ENCODE measurements around the gene IP6K3. TPM values are rescaled to one million over a fixed set of nuclear protein-coding genes. Genes with fewer than 3 reads are reported as not detected.

The IP6K3 gene
- total RNA-seq, 4 donors from 2014 or later = 0.19 to 2.2 (median 0.45) TPM

DNA sequence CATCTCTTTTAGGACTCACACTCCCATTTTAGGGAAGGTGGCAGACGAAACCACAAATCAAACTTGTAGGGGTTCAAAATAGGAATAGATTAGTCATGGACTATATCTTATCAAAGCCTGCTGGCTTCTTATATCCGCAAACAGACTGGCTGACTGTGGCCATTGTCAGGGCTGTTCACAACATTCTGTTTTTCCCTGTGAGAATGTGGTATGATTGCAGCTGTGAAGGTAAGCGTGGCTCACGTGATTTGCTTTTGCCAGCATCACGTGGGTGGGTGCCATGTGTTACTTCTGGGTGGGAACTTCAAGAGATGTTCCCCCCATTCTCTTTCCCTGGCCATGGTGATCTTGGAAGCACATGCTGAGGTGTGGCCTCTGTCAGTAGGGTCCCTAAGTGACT lies 5.9 kb downstream of the IP6K3 start:
- no peak for DNase-seq (ENCODE audit: low spot score)
- ATAC-seq (ENCODE audit: low FRiP score) = no peak
- TF ChIP-seq, protein P1, sequence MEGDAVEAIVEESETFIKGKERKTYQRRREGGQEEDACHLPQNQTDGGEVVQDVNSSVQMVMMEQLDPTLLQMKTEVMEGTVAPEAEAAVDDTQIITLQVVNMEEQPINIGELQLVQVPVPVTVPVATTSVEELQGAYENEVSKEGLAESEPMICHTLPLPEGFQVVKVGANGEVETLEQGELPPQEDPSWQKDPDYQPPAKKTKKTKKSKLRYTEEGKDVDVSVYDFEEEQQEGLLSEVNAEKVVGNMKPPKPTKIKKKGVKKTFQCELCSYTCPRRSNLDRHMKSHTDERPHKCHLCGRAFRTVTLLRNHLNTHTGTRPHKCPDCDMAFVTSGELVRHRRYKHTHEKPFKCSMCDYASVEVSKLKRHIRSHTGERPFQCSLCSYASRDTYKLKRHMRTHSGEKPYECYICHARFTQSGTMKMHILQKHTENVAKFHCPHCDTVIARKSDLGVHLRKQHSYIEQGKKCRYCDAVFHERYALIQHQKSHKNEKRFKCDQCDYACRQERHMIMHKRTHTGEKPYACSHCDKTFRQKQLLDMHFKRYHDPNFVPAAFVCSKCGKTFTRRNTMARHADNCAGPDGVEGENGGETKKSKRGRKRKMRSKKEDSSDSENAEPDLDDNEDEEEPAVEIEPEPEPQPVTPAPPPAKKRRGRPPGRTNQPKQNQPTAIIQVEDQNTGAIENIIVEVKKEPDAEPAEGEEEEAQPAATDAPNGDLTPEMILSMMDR (IDR thresholded peaks at IDR 0.05) = no peak

DNA sequence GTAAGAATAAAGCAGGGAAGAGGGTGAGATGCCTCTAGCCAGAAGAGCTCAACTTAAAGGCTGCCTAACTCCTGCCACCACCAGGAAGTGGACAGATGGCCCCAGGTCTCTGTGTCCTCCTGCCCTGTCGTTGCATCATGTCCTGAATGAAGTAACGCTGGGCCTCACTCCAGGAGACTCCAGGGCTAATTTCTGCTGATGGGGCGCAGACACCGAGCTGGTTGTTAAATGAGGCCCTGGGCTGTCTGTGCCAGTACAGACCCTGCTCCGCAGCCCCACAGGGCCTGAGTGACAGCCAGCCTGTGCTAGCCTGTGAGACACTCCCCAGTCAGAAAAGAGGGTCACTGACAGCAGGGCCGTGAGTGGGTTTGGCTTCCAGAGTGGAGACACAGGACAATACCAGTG lies 6.5 kb downstream of the IP6K3 start:
- TF ChIP-seq, protein P1 (IDR thresholded peaks at IDR 0.05) = no peak
- ATAC-seq (ENCODE audit: low FRiP score) (no peak), DNase-seq (ENCODE audit: low spot score) (no peak)

DNA sequence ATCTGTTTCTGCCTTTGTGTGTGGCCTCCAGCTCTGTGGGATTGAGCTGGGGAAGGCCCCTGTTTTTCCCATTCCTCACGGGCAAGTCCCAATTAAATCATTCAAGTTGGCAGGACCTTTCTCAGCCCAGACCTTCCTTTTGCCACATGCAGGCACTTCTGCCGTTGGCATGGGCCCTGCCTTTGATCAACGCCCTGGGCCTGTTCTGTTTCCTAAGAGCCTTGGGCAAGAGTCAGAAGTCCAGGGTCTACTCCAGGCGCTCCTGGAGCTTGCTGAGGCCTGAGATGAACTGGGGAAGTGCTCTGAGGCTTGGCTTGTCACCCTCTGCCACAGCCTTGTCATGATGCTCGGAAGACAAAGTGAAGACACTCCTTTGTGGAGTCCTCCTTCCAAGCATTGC lies 7.1 kb downstream of the IP6K3 start:
- TF ChIP-seq, protein P1 (IDR thresholded peaks at IDR 0.05) = no peak
- ATAC-seq (ENCODE audit: low FRiP score) (no peak), DNase-seq (ENCODE audit: low spot score) (no peak)

DNA sequence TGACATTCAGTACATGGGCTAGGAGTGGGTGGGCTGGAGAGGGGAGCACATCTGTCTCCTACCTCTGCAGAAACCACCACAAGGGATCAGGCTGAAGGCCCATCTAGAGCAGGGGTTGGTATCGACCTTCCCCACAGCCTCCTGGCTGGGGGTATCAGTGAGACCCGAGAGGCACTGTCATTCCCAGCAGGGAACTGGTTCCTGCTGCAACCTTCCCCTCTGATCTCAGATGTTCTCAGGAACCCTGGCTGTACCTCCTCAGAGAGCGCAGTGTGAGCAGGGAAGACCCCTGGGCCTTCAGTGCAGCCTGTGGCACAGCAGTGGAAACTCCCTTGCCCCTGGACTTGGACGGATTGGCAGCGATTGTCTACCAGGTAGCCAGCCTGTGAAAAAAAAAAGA lies 7.8 kb downstream of the IP6K3 start:
- no peak for DNase-seq (ENCODE audit: low spot score)
- no peak for ATAC-seq (ENCODE audit: low FRiP score)
- TF ChIP-seq, protein P1 (IDR thresholded peaks at IDR 0.05) = no peak

DNA sequence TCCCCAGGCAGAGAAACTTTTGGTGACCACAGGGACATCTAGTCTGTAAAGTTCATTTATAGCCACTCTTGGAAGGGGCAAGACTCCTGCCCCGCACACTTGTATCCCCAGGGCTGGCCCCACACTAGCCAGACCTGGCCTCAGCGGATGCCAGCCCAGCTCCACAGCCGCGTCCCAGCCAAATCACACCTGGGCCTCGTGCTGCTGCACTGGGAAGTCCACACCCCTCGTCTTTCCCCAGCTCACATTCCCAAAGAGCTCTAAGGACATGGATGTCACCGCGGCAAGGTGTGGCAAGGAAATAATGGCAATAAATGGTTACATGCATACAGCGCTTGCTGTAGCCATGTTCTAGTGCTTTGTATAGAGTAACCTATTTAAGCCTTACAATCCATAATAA lies 8.6 kb downstream of the IP6K3 start:
- TF ChIP-seq, protein P1 (IDR thresholded peaks at IDR 0.05) = no peak
- DNase-seq (ENCODE audit: low spot score) = no peak
- ATAC-seq (ENCODE audit: low FRiP score) = no peak

DNA sequence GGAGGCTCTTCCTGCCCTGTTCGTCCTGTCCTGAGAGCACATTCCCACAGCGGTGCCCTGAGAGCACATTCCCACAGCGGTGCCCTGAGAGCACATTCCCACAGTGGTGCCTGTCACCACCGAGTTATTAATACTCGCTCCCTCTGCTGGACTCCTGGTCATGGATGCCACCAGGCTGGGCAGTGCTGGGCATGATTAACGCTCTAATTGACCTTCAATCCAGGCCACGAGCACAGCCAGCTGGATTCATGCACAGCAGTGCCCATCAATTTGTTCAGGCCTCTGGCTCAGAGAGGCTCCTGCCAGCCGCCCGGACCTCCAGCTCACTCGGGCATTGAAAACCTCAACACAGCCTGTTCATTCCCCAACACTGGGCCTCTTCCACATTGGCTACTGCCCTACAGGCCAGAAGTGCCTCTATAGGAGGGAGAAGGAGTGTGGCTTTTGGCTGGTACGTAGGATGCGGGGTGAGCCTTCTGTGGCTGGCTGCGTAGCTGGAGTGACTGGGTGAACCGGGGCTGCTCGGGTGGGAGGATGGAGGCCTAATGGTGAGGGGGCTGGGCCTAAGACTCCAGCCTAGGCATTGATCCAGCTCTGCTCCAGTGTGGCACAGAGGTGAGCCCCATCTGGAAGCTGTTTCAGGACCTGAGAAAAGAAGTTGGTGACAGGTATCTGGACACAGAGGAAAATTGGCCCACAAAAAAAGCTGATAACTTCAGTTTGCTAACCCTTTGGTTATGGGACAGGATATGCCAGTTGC lies 9.3 kb downstream of the IP6K3 start:
- TF ChIP-seq, protein P1 (IDR thresholded peaks at IDR 0.05) = no peak
- DNase-seq (ENCODE audit: low spot score) (no peak), ATAC-seq (ENCODE audit: low FRiP score) (no peak)

DNA sequence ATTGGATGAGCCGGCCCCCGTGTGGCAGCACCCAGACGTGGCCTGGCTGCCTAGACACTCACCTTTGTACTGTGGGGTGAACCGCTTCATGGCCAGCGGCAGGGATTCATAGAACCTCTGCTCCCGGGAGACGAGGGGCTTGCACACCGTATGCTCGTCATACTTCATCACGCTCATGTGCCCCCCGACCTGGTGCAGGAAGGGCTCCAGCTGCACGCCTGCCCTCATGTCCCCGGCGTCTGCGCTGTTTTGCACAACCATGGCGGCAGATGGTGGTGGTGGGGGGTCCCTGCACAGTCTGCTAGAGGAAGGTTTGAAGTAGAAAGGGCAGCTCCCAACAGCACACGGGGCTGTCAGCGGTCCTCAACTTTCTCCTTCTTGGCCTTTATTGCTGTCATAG lies 11.5 kb downstream of the IP6K3 start:
- ATAC-seq (ENCODE audit: low FRiP score) (no peak), DNase-seq (ENCODE audit: low spot score) (no peak)
- TF ChIP-seq, protein P1 (IDR thresholded peaks at IDR 0.05) = no peak
